Stimulated activated CD4-positive, alpha-beta T cell treated with anti-CD3 and anti-CD28 coated beads, Interleukin-2, amount 100 ng/mL, for 4 hours (primary cell): Measurements from ENCODE around the gene FAM210B.
"Not testable (repeated sequence)": the region's sequence is repeated elsewhere in the genome, so short reads cannot be mapped to it uniquely, and the experiment has no call there.

Source experiments
- DNase-seq: peaks from one replicate; pipeline ENCODE4 v3.0.0-alpha.2; 2020; ENCODE audit warnings: low read depth

The FAM210B gene

GRCh38 chr20:56392881-56393482, 34.2 kb downstream of the FAM210B start:
- DNase-seq = no peak

GRCh38 chr20:56393653-56394052, 34.9 kb downstream of the FAM210B start:
- no peak for DNase-seq

GRCh38 chr20:56395166-56395565, 36.4 kb downstream of the FAM210B start:
- no peak for DNase-seq

GRCh38 chr20:56400001-56400640, 41.3 kb downstream of the FAM210B start:
- DNase-seq = peak; percentile 58

GRCh38 chr20:56403465-56403864, 44.7 kb downstream of the FAM210B start:
- no peak for DNase-seq

GRCh38 chr20:56405356-56405755, 46.6 kb downstream of the FAM210B start:
- DNase-seq = not testable (repeated sequence)

GRCh38 chr20:56406910-56407309, 48.1 kb downstream of the FAM210B start:
- DNase-seq = no peak

GRCh38 chr20:56409521-56409920, 50.7 kb downstream of the FAM210B start:
- DNase-seq = no peak

GRCh38 chr20:56409956-56410355, 51.2 kb downstream of the FAM210B start:
- no peak for DNase-seq

GRCh38 chr20:56411287-56411686, 52.5 kb downstream of the FAM210B start:
- not testable (repeated sequence) for DNase-seq

GRCh38 chr20:56411759-56412472, 53.1 kb downstream of the FAM210B start, which contains the start of gene CASS4:
CASS4 (plus strand) TSS chr20:56412260; CDS start chr20:56412459, 199 bp downstream.
- no peak for DNase-seq

GRCh38 chr20:56412473-56412790, 53.7 kb downstream of the FAM210B start:
- DNase-seq = no peak

- DNase-seq = no peak
Measured at GRCh38 chr20:56412949-56413348, 54.2 kb downstream of the FAM210B start.

GRCh38 chr20:56414842-56415765, 56.3 kb downstream of the FAM210B start:
- peak; percentile 65 for DNase-seq

- no peak for DNase-seq
Measured at GRCh38 chr20:56417402-56417801, 58.6 kb downstream of the FAM210B start.

GRCh38 chr20:56417911-56418310, 59.1 kb downstream of the FAM210B start:
- no peak for DNase-seq
